WERI-Rb-1 (cell line): ENCODE data around the gene CBY3.
A peak's percentile ranks its signal among the peaks of the same experiment; 100 is the strongest.
"Not testable (repeated sequence)": the region's sequence is repeated elsewhere in the genome, so short reads cannot be mapped to it uniquely, and the experiment has no call there.

ENCODE experiments used
- DNase-seq: peaks from one replicate; pipeline ENCODE4 v3.0.0-alpha.2; 2020
- H3K27ac ChIP-seq: fragments of 250-450 bp; sonication (Bioruptor Pico); 2 replicates; pipeline ENCODE4 v1.5.1; 2020; ENCODE audit warnings: mild to moderate bottlenecking, moderate library complexity
- H3K27me3 ChIP-seq: fragments of 250-450 bp; sonication (Bioruptor Pico); 2 replicates; pipeline ENCODE4 v1.5.1; 2021; ENCODE audit warnings: mild to moderate bottlenecking, low read depth, moderate library complexity; ENCODE audit not compliant: insufficient read depth, severe bottlenecking
- H3K36me3 ChIP-seq: fragments of 250-450 bp; sonication (Bioruptor Pico); 2 replicates; pipeline ENCODE4 v1.5.1; 2020; ENCODE audit warnings: mild to moderate bottlenecking, moderate library complexity
- H3K4me3 ChIP-seq: 2 replicates; pipeline ENCODE4 v1.5.1; 2011; ENCODE audit warnings: low read depth, mild to moderate bottlenecking, control low read depth, low read length
- H3K9me3 ChIP-seq: fragments of 250-450 bp; sonication (Bioruptor Pico); 2 replicates; pipeline ENCODE4 v1.5.1; 2021; ENCODE audit warnings: mild to moderate bottlenecking, moderate library complexity; ENCODE audit not compliant: severe bottlenecking
- CTCF ChIP-seq: IDR thresholded peaks from 2 replicates; pipeline ENCODE4 v1.5.1; 2011; ENCODE audit warnings: low read depth, mild to moderate bottlenecking, control low read depth, inconsistent platforms, low read length

CBY3 gene

GRCh38 chr5:179680014-179680779, 637 bp downstream of the CBY3 start:
- no peak overlapping the region for H3K4me3 ChIP-seq

GRCh38 chr5:179679014-179679674, 1.7 kb downstream of the CBY3 start:
- Histone ChIP-seq H3K27me3 (no peaks in the 10 kb centered on the region), H3K36me3 (no peaks in the 10 kb centered on the region), H3K9me3 (no peaks in the 10 kb centered on the region), H3K4me3 (no peak overlapping the region), H3K27ac (peak overlapping the region; percentile 93; the same call in 1 of the 2 replicates)
- no peak for TF ChIP-seq CTCF
- DNase-seq = peak; percentile 10

More at GRCh38 chr5:179680014-179680779, 637 bp downstream of the CBY3 start:
- Histone ChIP-seq H3K27ac (no peak overlapping the region), H3K36me3 (no peaks in the 10 kb centered on the region), H3K27me3 (no peaks in the 10 kb centered on the region), H3K9me3 (no peaks in the 10 kb centered on the region)
- no peak for TF ChIP-seq CTCF
- DNase-seq = no peak

- peak overlapping the region; percentile 93 for H3K27ac ChIP-seq
- DNase-seq = peak; percentile 87
- H3K9me3 ChIP-seq = no peaks in the 10 kb centered on the region
- no peak for TF ChIP-seq CTCF
- H3K4me3 ChIP-seq = peak overlapping the region; percentile 72
- no peaks in the 10 kb centered on the region for H3K36me3 ChIP-seq
- no peaks in the 10 kb centered on the region for H3K27me3 ChIP-seq
Observed at GRCh38 chr5:179678223-179679013, 2.4 kb downstream of the CBY3 start.

- TF ChIP-seq CTCF = peak; percentile 86
- H3K36me3 ChIP-seq = no peaks in the 10 kb centered on the region
- peak; percentile 42 for DNase-seq
- H3K9me3 ChIP-seq = no peaks in the 10 kb centered on the region
- H3K4me3 ChIP-seq = no peak overlapping the region
- no peaks in the 10 kb centered on the region for H3K27me3 ChIP-seq
- H3K27ac ChIP-seq = no peak overlapping the region
Observed at GRCh38 chr5:179668391-179668790, 12.4 kb downstream of the CBY3 start.

- DNase-seq, H3K27ac ChIP-seq, H3K9me3 ChIP-seq, H3K27me3 ChIP-seq, H3K36me3 ChIP-seq, H3K4me3 ChIP-seq: not testable (repeated sequence)
Observed at GRCh38 chr5:179661647-179662046, 19.2 kb downstream of the CBY3 start.

GRCh38 chr5:179658179-179658856, 22.5 kb downstream of the CBY3 start:
- H3K9me3 ChIP-seq, H3K27ac ChIP-seq, H3K27me3 ChIP-seq, DNase-seq, H3K36me3 ChIP-seq: not testable (repeated sequence)
- H3K4me3 ChIP-seq = peak overlapping the region; percentile 40

GRCh38 chr5:179657302-179658178, 23.3 kb downstream of the CBY3 start:
- H3K36me3 ChIP-seq, DNase-seq, H3K27ac ChIP-seq, H3K27me3 ChIP-seq, H3K9me3 ChIP-seq, H3K4me3 ChIP-seq: not testable (repeated sequence)

- not testable (repeated sequence) for H3K36me3 ChIP-seq, H3K9me3 ChIP-seq, H3K27me3 ChIP-seq, H3K4me3 ChIP-seq, H3K27ac ChIP-seq, DNase-seq
Observed at GRCh38 chr5:179653135-179653534, 27.7 kb downstream of the CBY3 start.

- H3K9me3 ChIP-seq, DNase-seq, H3K27me3 ChIP-seq, H3K4me3 ChIP-seq, H3K27ac ChIP-seq, H3K36me3 ChIP-seq: not testable (repeated sequence)
Observed at GRCh38 chr5:179650245-179650644, 30.6 kb downstream of the CBY3 start.
